ENCODE measurements around the gene ARPC1B.
A peak's percentile ranks its signal among the peaks of the same experiment; 100 is the strongest.

ARPC1B gene

GRCh38 chr7:99404235-99404976 lies 29.9 kb downstream of the ARPC1B start:
- no peak for DNase-seq (ENCODE audit: low read depth)
- no peak for TF ChIP-seq CTCF (IDR thresholded peaks at IDR 0.05; ENCODE audit: control insufficient read depth, insufficient read depth, low read depth, low read length, missing control alignments)

GRCh38 chr7:99404977-99405320 lies 30.4 kb downstream of the ARPC1B start:
- H3K4me3 ChIP-seq (ENCODE audit: control insufficient read depth, low read depth, low read length): no peak overlapping the region
- DNase-seq (ENCODE audit: low read depth): no peak
- TF ChIP-seq CTCF (IDR thresholded peaks at IDR 0.05; ENCODE audit: control insufficient read depth, insufficient read depth, low read depth, low read length, missing control alignments): no peak

More at GRCh38 chr7:99404235-99404976, 29.9 kb downstream of the ARPC1B start:
- no peak overlapping the region for H3K4me3 ChIP-seq (ENCODE audit: control insufficient read depth, low read depth, low read length)

GRCh38 chr7:99406557-99406956 lies 32.0 kb downstream of the ARPC1B start:
- no peak for DNase-seq (ENCODE audit: low read depth)
- H3K4me3 ChIP-seq (ENCODE audit: control insufficient read depth, low read depth, low read length): no peak overlapping the region

GRCh38 chr7:99407872-99408378 lies 33.4 kb downstream of the ARPC1B start:
- no peak for TF ChIP-seq CTCF (IDR thresholded peaks at IDR 0.05; ENCODE audit: control insufficient read depth, insufficient read depth, low read depth, low read length, missing control alignments)
- peak; percentile 39 for DNase-seq (ENCODE audit: low read depth)
- H3K4me3 ChIP-seq (ENCODE audit: control insufficient read depth, low read depth, low read length): peak overlapping the region; percentile 57

More at GRCh38 chr7:99406557-99406956, 32.0 kb downstream of the ARPC1B start:
- TF ChIP-seq CTCF (IDR thresholded peaks at IDR 0.05; ENCODE audit: control insufficient read depth, insufficient read depth, low read depth, low read length, missing control alignments): no peak

- peak within 1 kb of the TSS; percentile 57 for H3K4me3 ChIP-seq (ENCODE audit: control insufficient read depth, low read depth, low read length)
- no peak for TF ChIP-seq CTCF (IDR thresholded peaks at IDR 0.05; ENCODE audit: control insufficient read depth, insufficient read depth, low read depth, low read length, missing control alignments)
- peak; percentile 83 for DNase-seq (ENCODE audit: low read depth)
These were observed 34.1 kb downstream of the ARPC1B start, which contains the start of the genes BUD31 and PDAP1 for GRCh38 chr7:99408379-99409191. Gene BUD31, plus strand, starts transcription at chr7:99408969. Its CDS starts 2,124 bp downstream, at chr7:99411093. Gene PDAP1, minus strand, starts transcription at chr7:99408597. Its CDS starts 49 bp downstream, at chr7:99408548.

- DNase-seq (ENCODE audit: low read depth): no peak
- no peak for TF ChIP-seq CTCF (IDR thresholded peaks at IDR 0.05; ENCODE audit: control insufficient read depth, insufficient read depth, low read depth, low read length, missing control alignments)
- H3K4me3 ChIP-seq (ENCODE audit: control insufficient read depth, low read depth, low read length): peak overlapping the region; percentile 57
These were observed 34.7 kb downstream of the ARPC1B start for GRCh38 chr7:99409192-99409572.

Measured in AG09309 (cell line).